ENCODE data around the gene PDE6H.

DNA sequence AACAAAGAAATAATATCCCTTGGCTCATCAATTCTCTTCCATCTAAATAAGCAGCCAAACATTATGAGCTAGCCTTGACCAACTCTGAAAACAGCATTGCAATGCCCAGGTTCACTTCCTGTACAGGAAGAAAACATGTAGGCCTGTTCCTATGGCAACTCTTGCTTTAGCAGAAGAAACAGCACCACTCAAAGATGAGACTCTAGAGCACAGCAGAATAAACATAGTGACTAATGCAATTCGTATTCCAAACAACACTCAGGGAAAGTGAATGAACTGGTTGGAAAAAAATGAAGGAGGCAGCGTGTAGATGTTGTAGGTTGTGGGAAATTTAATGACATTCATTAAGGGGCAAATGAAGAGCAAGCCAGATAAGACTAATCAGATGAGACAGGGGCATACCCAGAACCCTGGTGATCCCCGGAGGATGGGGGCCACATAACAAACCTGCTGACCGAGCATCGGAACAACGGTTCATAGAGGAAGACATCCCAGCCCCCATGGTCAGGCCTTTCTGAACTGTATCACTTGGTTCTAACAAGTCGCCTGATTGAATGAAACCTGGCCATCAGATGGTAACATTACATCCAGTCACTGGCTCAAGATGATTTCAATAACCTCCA is 20.4 kb upstream of the PDE6H start:
- TF ChIP-seq POLR2A (IDR thresholded peaks at IDR 0.05) (no peak), CTCF (IDR thresholded peaks at IDR 0.05) (no peak)

All from vagina (tissue), 2 donors.